Caco-2 (cell line): ENCODE data around the gene FOXF2. TPM values are rescaled to one million over a fixed set of nuclear protein-coding genes. Genes with fewer than 3 reads are reported as not detected.

Experiments used
- BruUV-seq: library from RNA; stranded (reverse); fragments of 400-500 nt; replicated peaks from 2 replicates; lab custom pipeline; 2021; lab: Mats Ljungman, UMichigan
- CTCF ChIA-PET: fragments of 300-600 bp; sonication (Branson Sonifier 250); formaldehyde crosslinking; loops from one replicate; lab custom pipeline; 2022; ENCODE audit warnings: antibody characterized with exemption; lab: Charles Lee
- POLR2A ChIA-PET: fragments of 300-600 bp; sonication (Branson Sonifier 250); formaldehyde crosslinking; loops from one replicate; lab custom pipeline; 2022; ENCODE audit warnings: antibody characterized with exemption; lab: Charles Lee
- DNase-seq, 2 experiments: peaks; one replicate each; pipeline versions ENCODE4 v3.0.0 to v3.0.0-alpha.2; 2020 to 2022
- H3K27me3 ChIP-seq: replicated peaks from 2 replicates; pipeline ENCODE4 v1.6.0; 2011; ENCODE audit warnings: low read length; ENCODE audit not compliant: control insufficient read depth, insufficient read depth
- H3K36me3 ChIP-seq: 2 replicates; pipeline ENCODE4 v1.5.1; 2011; ENCODE audit warnings: low read length; ENCODE audit not compliant: control insufficient read depth, insufficient read depth
- H3K4me1 ChIP-seq: fragments of 250-450 bp; sonication (Bioruptor Pico); 2 replicates; pipeline ENCODE4 v1.5.1; 2020; ENCODE audit warnings: mild to moderate bottlenecking
- H3K4me3 ChIP-seq: 2 replicates; pipeline ENCODE4 v1.5.1; 2011; ENCODE audit warnings: low read depth, mild to moderate bottlenecking, control low read depth, low read length
- H3K9me3 ChIP-seq: fragments of 250-450 bp; sonication (Bioruptor Pico); 2 replicates; pipeline ENCODE4 v1.5.1; 2020; ENCODE audit warnings: mild to moderate bottlenecking, moderate library complexity
- H3K27ac Mint-ChIP-seq: one replicate; pipeline ENCODE4 v1.8.0; 2022; ENCODE audit warnings: mixed read lengths; ENCODE audit not compliant: unreplicated experiment
- H3K27me3 Mint-ChIP-seq: one replicate; pipeline ENCODE4 v1.8.0; 2022; ENCODE audit warnings: mixed read lengths; ENCODE audit not compliant: insufficient read depth, unreplicated experiment
- H3K36me3 Mint-ChIP-seq: one replicate; pipeline ENCODE4 v1.8.0; 2022; ENCODE audit warnings: mild to moderate bottlenecking, mixed read lengths; ENCODE audit not compliant: insufficient read depth, unreplicated experiment
- H3K4me1 Mint-ChIP-seq: one replicate; pipeline ENCODE4 v1.8.0; 2022; ENCODE audit warnings: low read depth, mixed read lengths; ENCODE audit not compliant: unreplicated experiment
- H3K4me3 Mint-ChIP-seq: one replicate; pipeline ENCODE4 v1.8.0; 2022; ENCODE audit warnings: mild to moderate bottlenecking, moderate library complexity, mixed read lengths; ENCODE audit not compliant: unreplicated experiment
- H3K9me3 Mint-ChIP-seq: one replicate; pipeline ENCODE4 v1.8.0; 2022; ENCODE audit warnings: mixed read lengths; ENCODE audit not compliant: unreplicated experiment
- intact Hi-C: fragments of 100-400 bp; cut with micrococcal nuclease; formaldehyde crosslinking; loops from one replicate; pipeline ENCODE4 v1.10.0; 2022; ENCODE audit not compliant: unreplicated experiment
- total RNA-seq: library from RNA; stranded (reverse); gene quantifications from 2 replicates; pipeline ENCODE4 v1.2.3, GENCODE V29; 2022
- TF ChIP-seq, protein P1 (sequence below), 2 experiments: fragments of 200-600 bp in 1 of 2; IDR thresholded peaks; 1 replicate in 1 of 2; 2 replicates in 1 of 2; pipeline versions ENCODE4 v1.5.1 to v1.8.0; 2011 to 2022; ENCODE audit warnings: antibody characterized with exemption in 1 of 2, control low read depth in 1 of 2, inconsistent platforms in 1 of 2, low read depth in 1 of 2, low read length in 1 of 2, mild to moderate bottlenecking in 1 of 2, moderate library complexity in 1 of 2; ENCODE audit not compliant: insufficient read depth in 1 of 2, severe bottlenecking in 1 of 2, unreplicated experiment in 1 of 2

The FOXF2 gene
- total RNA-seq, 1 experiment from 2014 or later = 0.88 TPM

DNA sequence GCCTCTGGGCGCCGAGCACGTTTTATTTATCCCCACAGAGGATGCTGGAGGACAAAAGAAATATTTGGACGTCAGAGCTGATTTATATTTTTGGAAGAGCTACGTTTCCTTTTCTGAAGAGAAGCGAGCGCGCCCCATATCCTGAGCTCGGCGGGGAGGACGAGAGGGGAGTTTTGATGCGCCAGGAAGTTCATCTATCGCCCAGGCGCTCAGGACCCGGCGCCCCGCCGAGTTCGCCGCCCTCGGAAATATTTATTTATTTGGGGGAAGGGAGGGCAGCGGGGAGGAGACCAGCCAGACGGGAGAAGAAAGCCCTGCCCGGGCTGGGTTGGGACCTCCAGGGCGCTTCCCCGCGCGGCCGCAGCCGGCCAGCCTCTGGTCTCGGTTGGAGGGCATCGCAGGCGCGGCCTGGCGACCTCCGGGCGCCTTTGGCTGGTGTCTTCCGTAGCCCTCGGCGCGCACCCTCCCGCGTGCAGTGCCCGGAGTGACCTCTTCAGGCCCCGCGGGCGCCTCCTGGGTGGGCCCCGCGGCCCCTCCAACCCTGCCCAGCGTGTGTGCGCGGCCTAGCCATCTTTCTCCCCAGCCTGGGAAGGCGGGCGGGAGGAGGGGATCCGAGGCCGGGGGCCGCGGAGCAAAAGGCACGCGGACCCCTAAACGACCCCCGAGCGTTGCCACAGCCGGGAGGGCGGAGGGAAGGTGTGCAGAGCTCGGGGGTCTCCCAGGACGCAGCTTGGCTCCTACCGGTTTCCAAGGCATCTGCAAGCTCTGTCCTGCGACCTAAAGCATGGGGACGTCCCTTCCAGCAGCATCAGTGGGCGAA, 5.4 kb upstream of the FOXF2 start:
- no peak for DNase-seq
- H3K27ac Mint-ChIP-seq = no peak overlapping the region
- H3K9me3 Mint-ChIP-seq = no peaks in the 10 kb centered on the region
- H3K27me3 ChIP-seq = 0 out of 2 replicates have a peak, but pooled peaks cover 1% of the 10 kb centered on the region
- H3K36me3 ChIP-seq = no peaks in the 10 kb centered on the region
- no peaks in the 10 kb centered on the region for H3K4me1 Mint-ChIP-seq
- H3K4me3 Mint-ChIP-seq = no peak overlapping the region
- peaks cover 14% of the 10 kb centered on the region for H3K4me1 ChIP-seq
- H3K27me3 Mint-ChIP-seq = peaks cover 23% of the 10 kb centered on the region
- H3K9me3 ChIP-seq = no peaks in the 10 kb centered on the region
- CTCF ChIA-PET = no interaction called here
- no peaks in the 10 kb centered on the region for H3K36me3 Mint-ChIP-seq
- no peak overlapping the region for H3K4me3 ChIP-seq
- POLR2A ChIA-PET = no interaction called here
- TF ChIP-seq, protein P1, sequence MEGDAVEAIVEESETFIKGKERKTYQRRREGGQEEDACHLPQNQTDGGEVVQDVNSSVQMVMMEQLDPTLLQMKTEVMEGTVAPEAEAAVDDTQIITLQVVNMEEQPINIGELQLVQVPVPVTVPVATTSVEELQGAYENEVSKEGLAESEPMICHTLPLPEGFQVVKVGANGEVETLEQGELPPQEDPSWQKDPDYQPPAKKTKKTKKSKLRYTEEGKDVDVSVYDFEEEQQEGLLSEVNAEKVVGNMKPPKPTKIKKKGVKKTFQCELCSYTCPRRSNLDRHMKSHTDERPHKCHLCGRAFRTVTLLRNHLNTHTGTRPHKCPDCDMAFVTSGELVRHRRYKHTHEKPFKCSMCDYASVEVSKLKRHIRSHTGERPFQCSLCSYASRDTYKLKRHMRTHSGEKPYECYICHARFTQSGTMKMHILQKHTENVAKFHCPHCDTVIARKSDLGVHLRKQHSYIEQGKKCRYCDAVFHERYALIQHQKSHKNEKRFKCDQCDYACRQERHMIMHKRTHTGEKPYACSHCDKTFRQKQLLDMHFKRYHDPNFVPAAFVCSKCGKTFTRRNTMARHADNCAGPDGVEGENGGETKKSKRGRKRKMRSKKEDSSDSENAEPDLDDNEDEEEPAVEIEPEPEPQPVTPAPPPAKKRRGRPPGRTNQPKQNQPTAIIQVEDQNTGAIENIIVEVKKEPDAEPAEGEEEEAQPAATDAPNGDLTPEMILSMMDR (IDR thresholded peaks at IDR 0.05; ENCODE audit: insufficient read depth in 1 of 2, low read depth in 1 of 2, low read length in 1 of 2, severe bottlenecking in 1 of 2, unreplicated experiment in 1 of 2) = no peak
- BruUV-seq = no TSS peak
- intact Hi-C loops = loop anchor here (5.0 kb wide), 2 partner anchors 167 to 472 kb away; no protein-coding TSS in a partner anchor

DNA sequence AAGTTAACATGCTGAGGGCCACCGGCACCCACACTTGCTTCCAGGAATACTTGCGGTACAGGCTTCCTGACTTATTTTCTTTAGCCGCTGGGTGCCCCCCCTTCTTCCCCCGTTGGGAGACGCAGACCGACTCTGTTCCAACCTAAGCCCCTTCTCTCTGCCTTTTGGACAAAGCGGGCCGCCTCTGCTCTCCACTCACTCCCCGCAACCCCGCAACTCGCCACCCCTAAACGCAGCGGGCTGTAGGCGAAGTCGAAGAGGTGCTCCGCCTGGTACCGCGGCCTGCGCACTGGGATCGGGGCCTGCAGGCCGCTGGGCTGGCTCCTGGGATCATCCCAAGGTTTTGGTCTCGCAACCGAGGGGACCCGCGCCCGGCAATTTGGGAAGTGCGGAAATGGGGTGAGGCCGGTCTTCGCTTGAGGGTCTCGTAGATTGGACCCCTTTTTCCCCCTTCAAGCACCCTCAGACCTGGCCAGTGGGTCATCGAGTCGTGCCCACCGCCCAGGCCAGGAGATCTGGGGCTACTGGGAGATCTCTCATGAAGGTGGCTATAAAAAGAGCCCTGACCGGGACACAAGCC, 4.7 kb upstream of the FOXF2 start:
- Histone ChIP-seq H3K9me3 (no peaks in the 10 kb centered on the region), H3K27me3 (0 out of 2 replicates have a peak, but pooled peaks cover 1% of the 10 kb centered on the region), H3K4me3 (no peak overlapping the region), H3K36me3 (no peaks in the 10 kb centered on the region), H3K4me1 (peaks cover 7% of the 10 kb centered on the region)
- H3K4me3 Mint-ChIP-seq = no peak overlapping the region
- peaks cover 22% of the 10 kb centered on the region for H3K27me3 Mint-ChIP-seq
- POLR2A ChIA-PET = no interaction called here
- H3K4me1 Mint-ChIP-seq = no peaks in the 10 kb centered on the region
- DNase-seq = no peak
- H3K36me3 Mint-ChIP-seq = no peaks in the 10 kb centered on the region
- CTCF ChIA-PET = no interaction called here
- no TSS peak for BruUV-seq
- intact Hi-C loops = loop anchor here (5.0 kb wide), 2 partner anchors 167 to 472 kb away; no protein-coding TSS in a partner anchor
- H3K9me3 Mint-ChIP-seq = no peaks in the 10 kb centered on the region
- H3K27ac Mint-ChIP-seq = no peak overlapping the region
- TF ChIP-seq, protein P1 (IDR thresholded peaks at IDR 0.05; ENCODE audit: insufficient read depth in 1 of 2, low read depth in 1 of 2, low read length in 1 of 2, severe bottlenecking in 1 of 2, unreplicated experiment in 1 of 2) = no peak

DNA sequence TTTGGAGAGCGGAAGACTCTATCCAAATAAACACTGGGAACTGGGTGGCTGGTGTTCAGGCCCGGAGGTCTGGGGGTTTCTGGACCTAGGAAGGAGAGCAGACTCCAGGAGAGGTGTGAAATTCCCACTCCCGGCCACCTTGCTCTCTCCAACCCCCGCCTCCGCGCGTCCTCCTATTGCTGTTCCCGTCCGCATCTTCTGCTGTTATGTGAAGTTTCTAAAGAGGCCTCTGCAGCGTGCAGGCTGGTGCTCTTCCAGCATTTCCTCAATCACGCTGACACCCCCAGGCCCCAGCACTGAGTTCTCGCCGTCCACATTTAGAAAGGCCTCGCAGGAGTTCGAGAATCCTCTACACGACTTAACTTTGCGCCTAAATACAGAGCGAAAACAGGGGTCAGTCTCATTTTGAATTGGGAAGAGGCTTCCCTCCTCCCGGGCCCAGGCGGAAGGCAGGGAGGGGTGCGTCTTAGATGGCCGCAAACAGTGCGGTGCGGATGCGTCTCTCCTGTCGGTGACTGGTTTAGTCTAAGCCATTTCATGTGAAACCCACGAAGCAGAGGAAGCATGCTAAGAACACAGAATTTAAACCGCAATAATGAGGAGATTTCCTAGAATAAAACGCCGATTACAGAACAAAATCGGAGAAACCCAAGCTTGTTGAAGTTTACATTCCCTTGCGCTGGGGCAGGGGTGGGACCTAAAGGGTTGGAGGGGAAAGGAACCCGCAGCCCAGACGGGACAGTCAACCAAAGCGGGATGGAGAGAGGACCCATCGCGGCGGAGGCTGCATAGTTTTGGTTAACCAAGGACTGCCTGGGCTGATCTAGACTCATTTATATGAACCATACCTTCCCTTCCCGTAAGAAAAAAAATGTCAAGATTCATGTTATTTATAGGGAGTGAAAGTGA, 4.0 kb upstream of the FOXF2 start:
- H3K4me3 Mint-ChIP-seq = no peak overlapping the region

More for the DNA sequence above, 4.0 kb upstream of the FOXF2 start:
- H3K27me3 ChIP-seq = 0 out of 2 replicates have a peak, but pooled peaks cover 1% of the 10 kb centered on the region
- no peak for DNase-seq
- H3K27me3 Mint-ChIP-seq = peaks cover 15% of the 10 kb centered on the region
- intact Hi-C loops = no loop called here
- no peaks in the 10 kb centered on the region for H3K4me1 Mint-ChIP-seq
- TF ChIP-seq, protein P1 (IDR thresholded peaks at IDR 0.05; ENCODE audit: insufficient read depth in 1 of 2, low read depth in 1 of 2, low read length in 1 of 2, severe bottlenecking in 1 of 2, unreplicated experiment in 1 of 2) = no peak
- POLR2A ChIA-PET = no interaction called here
- no peak overlapping the region for H3K4me3 ChIP-seq
- no peak overlapping the region for H3K27ac Mint-ChIP-seq
- no peaks in the 10 kb centered on the region for H3K9me3 Mint-ChIP-seq
- no peaks in the 10 kb centered on the region for H3K36me3 Mint-ChIP-seq
- H3K4me1 ChIP-seq = peaks cover 6% of the 10 kb centered on the region
- no peaks in the 10 kb centered on the region for H3K9me3 ChIP-seq
- CTCF ChIA-PET = interaction anchor here (1.2 kb wide), 1 partner anchor 12 kb away, joined by 5 read pairs; no protein-coding TSS in a partner anchor
- H3K36me3 ChIP-seq = no peaks in the 10 kb centered on the region
- BruUV-seq = no TSS peak
